ENCODE data around the gene ABLIM2. TPM values are rescaled to one million over a fixed set of nuclear protein-coding genes. Genes with fewer than 3 reads are reported as not detected.
A peak's percentile ranks its signal among the peaks of the same experiment; 100 is the strongest.

The ABLIM2 gene
- total RNA-seq, 1 experiment from 2014 or later = 1.0 TPM

DNA sequence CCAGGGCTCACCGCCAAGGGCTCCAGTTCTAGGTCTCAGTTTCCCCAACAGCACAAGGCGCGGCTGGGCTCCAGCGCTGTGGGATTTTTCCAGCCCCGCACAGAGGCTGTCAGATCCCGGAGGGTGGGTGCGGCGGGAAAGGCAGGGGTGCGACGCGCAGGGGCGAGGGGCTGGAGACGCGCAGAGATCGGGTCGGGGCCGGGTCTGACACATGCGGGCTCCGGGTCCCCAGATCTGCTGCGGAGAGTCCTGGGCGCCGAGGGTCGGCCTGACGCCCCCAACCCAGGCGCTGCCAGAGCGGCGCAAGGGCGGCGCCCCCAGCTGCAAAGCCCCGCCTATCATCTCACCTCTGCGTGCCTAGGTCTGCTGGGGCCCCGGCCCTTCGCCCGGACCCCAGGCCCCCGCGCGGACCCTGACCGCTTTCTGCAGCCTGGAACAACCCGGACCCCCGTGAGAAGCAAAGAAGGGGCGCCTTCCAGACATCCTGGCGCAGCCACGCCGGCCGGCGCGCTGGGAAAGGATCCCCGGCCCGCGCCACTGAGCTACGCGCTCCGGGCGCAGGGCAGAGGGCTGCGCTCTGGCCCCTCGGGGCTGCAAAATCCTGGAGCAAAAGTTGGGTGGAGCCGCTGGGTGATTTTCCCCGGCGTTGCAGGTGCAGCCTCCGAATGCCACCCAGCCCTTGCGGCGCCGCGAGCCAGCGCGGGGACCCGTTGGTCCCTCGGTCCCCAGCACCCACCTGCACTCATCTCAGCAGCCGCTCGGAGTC, 486 bp downstream of the ABLIM2 start:
- Mint-ChIP-seq H3K36me3 (ENCODE audit: insufficient read depth in 1 of 3, low read depth in 3 of 3) (no peaks in the 10 kb centered on the region), H3K4me3 (peak overlapping the region; percentile 53 to 71), H3K9me3 (no peaks in the 10 kb centered on the region), H3K27me3 (ENCODE audit: low read depth) (peaks cover 60% of the 10 kb centered on the region), H3K4me1 (peaks cover 12% of the 10 kb centered on the region in 2 experiments), H3K27ac (no peak overlapping the region)
- H3K27ac ChIP-seq (ENCODE audit: insufficient read length, low read depth, low read length) = no peak overlapping the region
- H3K4me1 ChIP-seq (ENCODE audit: insufficient read depth, low read length) = no peaks in the 10 kb centered on the region
- no peak overlapping the region for H2BK120ac ChIP-seq (ENCODE audit: low read depth, low read length, poor library complexity, severe bottlenecking)
- H3K9me3 ChIP-seq (ENCODE audit: control insufficient read depth, low read depth, low read length) = no peaks in the 10 kb centered on the region
- no peak overlapping the region for H2BK15ac ChIP-seq (ENCODE audit: low read depth, low read length)
- H3K27me3 ChIP-seq (ENCODE audit: insufficient read depth, low read length) = peaks cover 8% of the 10 kb centered on the region; the same call in 1 of the 2 replicates
- H3K14ac ChIP-seq (ENCODE audit: insufficient read depth, low read length) = no peak overlapping the region
- no peak for DNase-seq
- no peak overlapping the region for H3T11ph ChIP-seq (ENCODE audit: low read length)
- no peak overlapping the region for H4K5ac ChIP-seq (ENCODE audit: insufficient read length, low read depth, low read length)
- no peak overlapping the region for H2AK5ac ChIP-seq (ENCODE audit: insufficient read length, low read length)
- TF ChIP-seq, protein P1, sequence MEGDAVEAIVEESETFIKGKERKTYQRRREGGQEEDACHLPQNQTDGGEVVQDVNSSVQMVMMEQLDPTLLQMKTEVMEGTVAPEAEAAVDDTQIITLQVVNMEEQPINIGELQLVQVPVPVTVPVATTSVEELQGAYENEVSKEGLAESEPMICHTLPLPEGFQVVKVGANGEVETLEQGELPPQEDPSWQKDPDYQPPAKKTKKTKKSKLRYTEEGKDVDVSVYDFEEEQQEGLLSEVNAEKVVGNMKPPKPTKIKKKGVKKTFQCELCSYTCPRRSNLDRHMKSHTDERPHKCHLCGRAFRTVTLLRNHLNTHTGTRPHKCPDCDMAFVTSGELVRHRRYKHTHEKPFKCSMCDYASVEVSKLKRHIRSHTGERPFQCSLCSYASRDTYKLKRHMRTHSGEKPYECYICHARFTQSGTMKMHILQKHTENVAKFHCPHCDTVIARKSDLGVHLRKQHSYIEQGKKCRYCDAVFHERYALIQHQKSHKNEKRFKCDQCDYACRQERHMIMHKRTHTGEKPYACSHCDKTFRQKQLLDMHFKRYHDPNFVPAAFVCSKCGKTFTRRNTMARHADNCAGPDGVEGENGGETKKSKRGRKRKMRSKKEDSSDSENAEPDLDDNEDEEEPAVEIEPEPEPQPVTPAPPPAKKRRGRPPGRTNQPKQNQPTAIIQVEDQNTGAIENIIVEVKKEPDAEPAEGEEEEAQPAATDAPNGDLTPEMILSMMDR (conservative IDR thresholded peaks at IDR 0.05) = no peak
- H2BK5ac ChIP-seq (ENCODE audit: insufficient read length, low read length) = no peak overlapping the region
- no peak overlapping the region for H2BK12ac ChIP-seq (ENCODE audit: insufficient read length, low read depth, low read length)
- no peaks in the 10 kb centered on the region for H3K79me2 ChIP-seq (ENCODE audit: insufficient read depth, low read length)
- peaks cover 9% of the 10 kb centered on the region for H3K23me2 ChIP-seq (ENCODE audit: insufficient read length, low read depth, low read length, poor library complexity, severe bottlenecking)
- no peak overlapping the region for H3K56ac ChIP-seq (ENCODE audit: insufficient read length, low read depth, low read length)
- no peak overlapping the region for H4K91ac ChIP-seq (ENCODE audit: insufficient read length, low read depth, low read length)
- no peak overlapping the region for H4K8ac ChIP-seq (replicated peaks; ENCODE audit: insufficient read length, low read depth, low read length)
- no peaks in the 10 kb centered on the region for H4K20me1 ChIP-seq (ENCODE audit: control insufficient read depth, insufficient read depth, insufficient read length)
- H3K79me1 ChIP-seq (ENCODE audit: insufficient read depth, low read depth, low read length, poor library complexity, severe bottlenecking) = no peaks in the 10 kb centered on the region
- no peak overlapping the region for H2BK20ac ChIP-seq (ENCODE audit: low read depth, low read length, poor library complexity, severe bottlenecking)
- no peak overlapping the region for H3K18ac ChIP-seq (ENCODE audit: insufficient read length, low read depth, low read length)
- H3K4ac ChIP-seq (ENCODE audit: low read depth, low read length) = no peak overlapping the region
- no peak overlapping the region for H2AFZ ChIP-seq (ENCODE audit: low read length)
- no peak overlapping the region for H3K23ac ChIP-seq (ENCODE audit: insufficient read length, low read depth, low read length)
- WGBS (ENCODE audit: extremely low coverage, insufficient read length, low lambda C conversion rate) = no CpG with 5 or more reads among the region's 70 CpGs
- H3K4me2 ChIP-seq (ENCODE audit: insufficient read depth, insufficient read length, low read length) = peak overlapping the region; percentile 72
- H3K9ac ChIP-seq (ENCODE audit: extremely low read depth, insufficient read length, low read length) = no peak overlapping the region
